Psoas muscle (tissue), 8 donors: ENCODE results near the gene PPP6R1. TPM values are rescaled to one million over a fixed set of nuclear protein-coding genes. Genes with fewer than 3 reads are reported as not detected.
A peak's percentile ranks its signal among the peaks of the same experiment; 100 is the strongest.

ENCODE experiments used
- ATAC-seq, 4 donors: fragments of 200-7000 bp; cut with Tn5 transposase; one replicate each; pipeline ENCODE4 v1.9.1; 2020; ENCODE audit warnings: moderate library complexity in 3 of 4, mild to moderate bottlenecking in 2 of 4
- DNase-seq, 2 donors: peaks; one replicate each; pipeline ENCODE4 v3.0.0-alpha.2; 2020
- H3K27ac ChIP-seq: fragments of 200-600 bp; one replicate; pipeline ENCODE4 v1.8.0; 2022
- H3K27me3 ChIP-seq, 3 donors: fragments of 200-600 bp in 1 of 3; one replicate each; pipeline versions ENCODE4 v1.6.1 to v1.8.0; 2013 to 2022; ENCODE audit warnings: low read length in 2 of 3, mild to moderate bottlenecking in 2 of 3, moderate library complexity in 1 of 3; ENCODE audit not compliant: insufficient read depth in 3 of 3
- H3K36me3 ChIP-seq, 2 donors: fragments of 200-600 bp in 1 of 2; one replicate each; pipeline versions ENCODE4 v1.6.1 to v1.8.0; 2013 to 2022; ENCODE audit warnings: low read depth in 1 of 2, mild to moderate bottlenecking in 1 of 2, moderate library complexity in 1 of 2; ENCODE audit not compliant: insufficient read depth in 1 of 2
- H3K4me1 ChIP-seq: fragments of 200-600 bp; one replicate; pipeline ENCODE4 v1.8.0; 2022
- H3K4me3 ChIP-seq: fragments of 200-600 bp; one replicate; pipeline ENCODE4 v1.8.0; 2022; ENCODE audit warnings: mild to moderate bottlenecking
- H3K9me3 ChIP-seq: fragments of 200-600 bp; one replicate; pipeline ENCODE4 v1.8.0; 2022
- CTCF ChIP-seq: fragments of 200-600 bp; IDR thresholded peaks from one replicate; pipeline ENCODE4 v1.8.0; 2022; ENCODE audit warnings: antibody characterized with exemption
- WGBS, 3 donors: extraction: QIAGEN DNeasy Blood & Tissue Kit; methylation state at CpG; one replicate each; pipeline versions ENCODE4 v1.1.6 to v1.1.7; 2013; 5-methylcytosine and 5-hydroxymethylcytosine counted together
- intact Hi-C, 2 donors: fragments of 100-400 bp; cut with DNase I; formaldehyde crosslinking; loops; one replicate each; pipeline versions ENCODE4 v1.11.0 to v1.14.2; 2022
- polyA plus RNA-seq, 3 donors: library from polyadenylated mRNA; stranded (reverse); fragments of 200-250 nt; gene quantifications; one replicate each; pipeline ENCODE4 v1.2.3, GENCODE V29; 2013
- total RNA-seq, 4 donors: library from RNA; stranded (reverse); fragmentation: NEBNext Ultra II Directional in 2 of 4; extraction: Animal tissue kit (Norgen Biotek cat#: 25700) in 2 of 4; gene quantifications; one replicate each; pipeline versions ENCODE4 v1.2.1 to v1.2.4, GENCODE V29; 2021 to 2023
- donor health status: healthy with polysubstance abuse.
- donor health status: DM: no; HTN: no; CAD: no; lungs with moderate emphysema.
- donor health status: Bipolar disorder and iron deficiency.
- donor health status: healthy.
- donor health status: DM: yes; HTN: yes; CAD: no.
- donor health status: DM: no; HTN: no; CAD: no.
- donor health status: DM: no; HTN: no; CAD: no.
- donor health status: DM: yes; HTN: yes; CAD: no.

PPP6R1 gene
- total and polyA plus RNA-seq, 7 donors = 27.9 to 72.3 (median 45.6) TPM

GRCh38 chr19:55249841-55250240 is 9.0 kb downstream of the PPP6R1 start:
- Histone ChIP-seq H3K36me3 (peaks cover 0 to 24% of the 10 kb centered on the region in 2 donors), H3K4me1 (peaks cover 27% of the 10 kb centered on the region), H3K27ac (no peak overlapping the region), H3K9me3 (no peaks in the 10 kb centered on the region), H3K4me3 (no peak overlapping the region), H3K27me3 (no peaks in the 10 kb centered on the region)
- intact Hi-C loops = no loop called here
- TF ChIP-seq CTCF = no peak
- WGBS, 3 donors = 89 to 90% (median 90%) methylated on average over 11 of the region's 11 CpGs
- ATAC-seq (no peak), DNase-seq (peak in 1 of 2 donors; percentile 44)

GRCh38 chr19:55248704-55249103 is 10.1 kb downstream of the PPP6R1 start:
- DNase-seq (no peak), ATAC-seq (no peak)
- Histone ChIP-seq H3K4me3 (no peak overlapping the region), H3K27ac (no peak overlapping the region), H3K27me3 (no peaks in the 10 kb centered on the region), H3K4me1 (peaks cover 15% of the 10 kb centered on the region), H3K9me3 (no peaks in the 10 kb centered on the region), H3K36me3 (peaks cover 0 to 35% of the 10 kb centered on the region in 2 donors)
- no peak for TF ChIP-seq CTCF
- intact Hi-C loops = no loop called here
- WGBS, 3 donors = 72 to 79% (median 75%) methylated on average over 9 of the region's 9 CpGs

- H3K27me3 ChIP-seq = no peaks in the 10 kb centered on the region
- intact Hi-C loops = no loop called here
- DNase-seq (peak in 1 of 2 donors; percentile 29), ATAC-seq (no peak)
- peaks cover 0 to 40% of the 10 kb centered on the region in 2 donors for H3K36me3 ChIP-seq
- WGBS, 3 donors = 74 to 75% (median 75%) methylated on average over 10 of the region's 10 CpGs
- no peak for TF ChIP-seq CTCF
- H3K27ac ChIP-seq = no peak overlapping the region
- H3K9me3 ChIP-seq = no peaks in the 10 kb centered on the region
- H3K4me1 ChIP-seq = peaks cover 12% of the 10 kb centered on the region
- no peak overlapping the region for H3K4me3 ChIP-seq
Measured at GRCh38 chr19:55248166-55248675, 10.6 kb downstream of the PPP6R1 start.

GRCh38 chr19:55247621-55248099 is 11.2 kb downstream of the PPP6R1 start:
- Histone ChIP-seq H3K9me3 (no peaks in the 10 kb centered on the region), H3K27me3 (no peaks in the 10 kb centered on the region), H3K36me3 (peaks cover 0 to 46% of the 10 kb centered on the region in 2 donors), H3K27ac (no peak overlapping the region), H3K4me1 (peaks cover 6% of the 10 kb centered on the region), H3K4me3 (no peak overlapping the region)
- WGBS, 3 donors = 50 to 53% (median 51%) methylated on average over 9 to 10 of the region's 10 CpGs
- ATAC-seq (peak in 1 of 4 donors; percentile 9), DNase-seq (peak; percentile 45 to 52)
- TF ChIP-seq CTCF = no peak
- intact Hi-C loops = no loop called here
